Measurements from ENCODE around the gene SPAG7.

SPAG7 gene

DNA sequence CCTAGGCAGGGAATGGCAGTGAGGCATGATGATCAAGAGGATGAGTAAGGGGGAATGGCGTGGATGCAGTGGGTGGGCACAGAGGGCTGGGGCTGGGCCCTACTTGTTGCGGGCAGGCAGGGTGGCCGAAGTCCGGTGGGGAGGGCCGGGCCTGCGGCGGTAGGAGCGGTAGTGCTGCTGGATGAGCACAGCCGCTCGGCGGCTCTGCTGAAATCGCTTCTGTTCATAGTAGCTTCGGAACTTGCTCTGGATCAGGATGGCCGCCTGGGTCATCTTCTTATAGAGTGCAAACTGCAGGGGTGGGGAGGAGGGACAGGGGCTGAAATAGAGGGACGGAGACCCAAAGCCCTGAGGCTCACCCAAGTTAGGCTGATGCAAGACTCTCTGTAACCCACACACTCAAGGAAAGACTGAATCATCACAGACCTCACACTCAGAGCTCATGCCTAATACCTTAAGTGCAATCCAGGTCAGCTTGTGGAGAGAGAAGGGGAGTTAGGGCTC, 1.5 kb upstream of the SPAG7 start:
- H3K4me1 Mint-ChIP-seq: peaks cover 17 to 25% of the 10 kb centered on the region in 2 donors
- H3K9me3 Mint-ChIP-seq: no peaks in the 10 kb centered on the region
- H3K27me3 Mint-ChIP-seq: no peaks in the 10 kb centered on the region
- DNase-seq (no peak), ATAC-seq (replicated peaks) (no peak)
- H3K27ac Mint-ChIP-seq: no peak overlapping the region
- no peak overlapping the region for H3K4me3 Mint-ChIP-seq
- H3K36me3 Mint-ChIP-seq: peaks cover 46 to 48% of the 10 kb centered on the region in 2 donors

DNA sequence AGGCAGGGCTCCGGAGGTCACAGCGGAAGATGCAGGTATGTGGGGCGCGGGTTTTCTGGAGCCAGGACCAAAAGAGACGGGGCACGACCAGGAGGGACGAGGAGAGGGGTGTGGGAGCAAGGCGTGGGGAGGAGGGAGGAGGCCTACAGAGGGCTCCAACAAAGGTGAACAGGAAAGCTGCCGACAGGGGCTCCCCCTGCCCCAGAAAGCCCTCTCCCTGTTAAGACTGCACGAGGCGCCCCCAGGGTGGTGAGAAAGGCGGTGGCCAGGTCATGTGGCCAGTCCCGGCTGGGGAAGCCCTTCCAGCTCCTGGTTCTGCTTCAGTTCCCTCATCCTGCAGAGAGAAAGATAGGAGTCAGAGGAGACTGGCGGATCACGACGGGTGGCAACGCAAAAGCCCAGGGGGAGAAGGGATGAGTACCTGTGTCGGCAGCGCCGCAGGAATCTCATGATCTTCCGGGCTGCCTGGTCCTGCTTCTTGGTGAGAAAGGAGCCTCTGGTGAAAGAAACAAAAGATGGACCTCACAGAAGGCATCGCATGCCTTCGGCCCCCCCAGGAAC, 949 bp upstream of the SPAG7 start:
- Mint-ChIP-seq H3K4me3 (no peak overlapping the region), H3K9me3 (no peaks in the 10 kb centered on the region), H3K36me3 (peaks cover 42% of the 10 kb centered on the region in 2 donors), H3K27me3 (no peaks in the 10 kb centered on the region), H3K27ac (no peak overlapping the region), H3K4me1 (peaks cover 17 to 23% of the 10 kb centered on the region in 2 donors)
- DNase-seq: no peak
- ATAC-seq (replicated peaks): no peak

DNA sequence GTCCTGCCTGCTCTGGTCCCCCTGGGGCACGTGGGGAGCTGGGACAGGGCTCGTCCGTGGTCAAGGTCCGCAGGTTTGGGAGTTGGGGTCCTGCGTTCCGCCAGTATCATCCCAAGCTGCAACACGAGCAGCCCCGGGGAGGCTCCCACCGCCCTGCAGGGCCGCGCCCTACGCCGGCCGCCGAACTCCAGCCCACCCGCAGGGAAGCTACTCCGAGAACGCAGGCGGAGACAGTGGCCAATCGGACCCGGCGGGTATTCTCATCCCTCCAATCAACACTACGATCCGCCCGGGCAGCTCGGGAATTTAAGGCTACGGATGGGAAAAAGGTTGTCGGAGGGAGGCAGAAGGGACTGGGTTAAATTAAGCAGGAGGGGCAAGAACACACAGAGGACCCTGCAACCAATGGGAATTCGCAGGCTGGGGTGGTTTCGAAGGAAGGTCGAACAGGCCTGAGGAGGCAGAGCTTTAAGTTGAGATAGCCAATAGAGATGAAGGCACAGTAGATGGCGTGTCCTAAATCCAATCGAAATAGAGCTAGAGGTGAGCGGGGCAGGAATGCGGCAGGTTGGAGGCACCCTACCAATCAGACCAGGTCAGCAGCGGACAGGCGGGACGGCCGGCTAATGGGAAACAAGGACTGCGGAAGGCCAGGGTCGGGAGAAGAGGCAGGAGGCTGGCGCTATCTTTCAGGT, 626 bp downstream of the SPAG7 start:
- DNase-seq: peak; percentile 98
- ATAC-seq (replicated peaks): peak; percentile 83 to 86
- no peak overlapping the region for H3K27ac Mint-ChIP-seq
- no peak overlapping the region for H3K4me3 Mint-ChIP-seq
- H3K36me3 Mint-ChIP-seq: peaks cover 29 to 32% of the 10 kb centered on the region in 2 donors
- no peaks in the 10 kb centered on the region for H3K27me3 Mint-ChIP-seq
- no peaks in the 10 kb centered on the region for H3K9me3 Mint-ChIP-seq
- H3K4me1 Mint-ChIP-seq: peaks cover 17 to 23% of the 10 kb centered on the region in 2 donors

DNA sequence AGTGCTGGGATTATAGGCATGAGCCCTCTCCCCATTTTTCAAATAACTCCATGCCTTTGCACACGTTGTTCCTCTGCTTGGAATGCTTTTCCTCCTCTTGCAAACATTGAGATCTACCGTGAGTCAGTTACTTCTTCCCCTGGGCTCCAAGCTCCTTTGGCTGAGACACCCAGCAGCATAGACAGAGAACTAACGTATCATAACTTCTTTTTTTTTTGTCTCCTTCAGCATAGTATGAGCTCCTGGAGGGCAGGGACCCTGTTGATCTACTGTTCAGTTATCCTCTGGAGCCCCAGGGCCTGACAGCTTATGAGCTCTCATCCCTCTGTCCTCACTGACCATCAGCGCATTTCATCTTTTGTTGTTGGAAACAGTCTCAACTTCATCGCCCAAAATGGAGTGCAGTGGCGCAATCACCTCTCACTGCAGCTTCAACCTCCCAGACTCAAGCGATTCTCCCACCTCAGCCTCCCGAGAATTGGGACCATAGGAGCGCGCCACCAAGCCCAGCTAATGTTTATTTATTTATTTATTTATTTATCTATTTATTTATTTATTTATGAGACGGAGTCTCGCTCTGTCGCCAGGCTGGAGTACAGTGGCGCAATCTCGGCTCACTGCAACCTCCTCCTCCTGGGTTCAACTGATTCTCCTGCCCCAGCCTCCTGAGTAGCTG, 2.2 kb downstream of the SPAG7 start:
- Mint-ChIP-seq H3K4me1 (peaks cover 17% of the 10 kb centered on the region in 2 donors), H3K36me3 (peaks cover 26% of the 10 kb centered on the region in 2 donors), H3K4me3 (peak overlapping the region in 1 of 2 donors; percentile 11), H3K27ac (peak overlapping the region; percentile 84), H3K9me3 (no peaks in the 10 kb centered on the region), H3K27me3 (no peaks in the 10 kb centered on the region)
- ATAC-seq (replicated peaks): no peak
- DNase-seq: no peak

DNA sequence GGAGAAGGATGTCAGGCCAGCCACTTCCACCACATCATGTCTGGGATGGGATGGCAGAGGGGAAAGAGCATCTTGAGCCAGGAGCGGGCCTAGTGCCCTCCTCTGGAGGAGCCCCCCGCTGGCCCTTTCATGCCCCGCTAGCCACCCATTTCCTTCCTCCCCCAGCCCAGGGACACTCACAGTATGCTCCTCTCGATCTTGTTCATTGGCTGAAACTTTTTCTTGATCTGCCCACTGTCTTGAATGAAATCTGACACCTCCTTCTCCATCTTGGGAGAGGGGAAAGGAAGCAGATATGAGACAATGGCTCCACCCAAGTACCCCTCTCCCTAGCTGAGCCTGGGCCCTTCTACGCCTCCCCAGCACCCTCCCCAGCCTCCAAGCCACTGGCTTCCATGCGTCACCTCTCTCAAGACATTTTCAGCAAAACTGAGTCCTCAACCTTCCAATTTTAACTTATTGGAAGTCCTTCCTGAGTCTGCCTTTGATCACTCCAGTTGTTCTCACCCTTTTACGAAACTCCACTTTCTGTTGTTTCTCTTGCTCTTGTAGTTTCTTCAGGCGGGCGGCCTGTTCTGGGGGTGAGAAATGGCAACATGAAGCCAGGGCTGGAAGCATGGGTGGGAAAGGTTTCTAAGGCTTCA, 7.2 kb downstream of the SPAG7 start:
- peak overlapping the region; percentile 77 for H3K27ac Mint-ChIP-seq
- peaks cover 11 to 22% of the 10 kb centered on the region in 2 donors for H3K4me1 Mint-ChIP-seq
- no peaks in the 10 kb centered on the region for H3K9me3 Mint-ChIP-seq
- no peak overlapping the region for H3K4me3 Mint-ChIP-seq
- peaks cover 40 to 55% of the 10 kb centered on the region in 2 donors for H3K36me3 Mint-ChIP-seq
- no peak for ATAC-seq (replicated peaks)
- no peak for DNase-seq
- H3K27me3 Mint-ChIP-seq: no peaks in the 10 kb centered on the region

DNA sequence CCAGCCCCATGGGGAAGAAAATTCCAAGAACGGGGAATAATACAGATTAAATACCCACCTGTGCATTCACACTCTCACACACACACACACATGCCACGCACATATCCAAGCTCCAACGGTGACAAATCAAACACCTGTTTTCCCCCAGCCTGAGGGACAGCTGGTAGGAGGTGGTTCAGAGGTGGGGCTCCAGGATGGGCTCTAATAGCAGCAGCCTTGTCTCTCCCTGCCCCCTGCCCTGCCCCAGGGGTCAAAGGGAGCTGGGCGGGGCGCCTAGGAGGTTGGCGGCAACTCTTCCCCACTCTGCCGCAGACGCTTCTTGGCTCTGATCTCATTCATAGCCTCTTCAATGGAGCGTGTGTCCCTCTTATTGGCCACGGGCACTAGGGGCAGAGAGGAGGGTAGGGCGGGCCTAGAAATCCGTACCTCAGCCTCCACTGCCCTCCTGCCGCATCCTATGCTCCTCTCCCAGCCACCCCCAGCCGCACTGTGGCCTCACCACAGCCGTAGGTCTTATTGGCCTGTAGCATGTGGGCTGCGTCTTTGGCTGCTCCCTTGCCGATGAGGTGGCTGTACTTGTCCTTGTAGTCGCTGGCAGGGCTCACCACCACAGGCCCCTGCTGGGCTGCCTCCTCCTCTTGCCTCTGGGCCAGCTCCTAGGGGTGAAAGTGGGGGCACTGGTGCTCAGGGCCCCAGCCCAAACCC, 8.2 kb downstream of the SPAG7 start:
- Mint-ChIP-seq H3K36me3 (peaks cover 37 to 46% of the 10 kb centered on the region in 2 donors), H3K27ac (no peak overlapping the region), H3K27me3 (no peaks in the 10 kb centered on the region), H3K4me1 (peaks cover 6 to 18% of the 10 kb centered on the region in 2 donors), H3K4me3 (no peak overlapping the region), H3K9me3 (no peaks in the 10 kb centered on the region)
- ATAC-seq (replicated peaks) (no peak), DNase-seq (no peak)

DNA sequence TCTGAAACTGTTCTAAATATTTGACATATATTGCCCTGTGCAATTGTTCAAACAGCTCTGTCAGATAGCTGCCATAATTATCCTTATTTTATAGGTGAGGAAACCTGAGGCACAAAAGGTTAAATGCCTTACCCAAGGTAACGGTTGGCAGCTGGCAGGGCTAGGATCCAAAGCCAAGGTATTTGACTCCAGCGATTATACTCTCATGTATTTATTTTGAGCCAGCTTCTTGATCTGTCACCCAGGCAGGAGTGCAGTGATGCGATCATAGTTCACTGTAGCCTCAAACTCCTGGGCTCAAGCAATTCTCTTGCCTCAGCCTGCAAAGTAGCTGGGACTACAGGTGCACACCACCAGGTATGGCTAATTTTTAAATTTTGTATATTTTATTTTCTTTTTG, 9.5 kb downstream of the SPAG7 start:
- Mint-ChIP-seq H3K4me1 (peaks cover 5 to 18% of the 10 kb centered on the region in 2 donors), H3K27me3 (no peaks in the 10 kb centered on the region), H3K9me3 (no peaks in the 10 kb centered on the region), H3K36me3 (peaks cover 37 to 51% of the 10 kb centered on the region in 2 donors), H3K4me3 (no peak overlapping the region), H3K27ac (no peak overlapping the region)
- peak in 1 of 2 donors; percentile 31 for ATAC-seq (replicated peaks)
- DNase-seq: no peak

DNA sequence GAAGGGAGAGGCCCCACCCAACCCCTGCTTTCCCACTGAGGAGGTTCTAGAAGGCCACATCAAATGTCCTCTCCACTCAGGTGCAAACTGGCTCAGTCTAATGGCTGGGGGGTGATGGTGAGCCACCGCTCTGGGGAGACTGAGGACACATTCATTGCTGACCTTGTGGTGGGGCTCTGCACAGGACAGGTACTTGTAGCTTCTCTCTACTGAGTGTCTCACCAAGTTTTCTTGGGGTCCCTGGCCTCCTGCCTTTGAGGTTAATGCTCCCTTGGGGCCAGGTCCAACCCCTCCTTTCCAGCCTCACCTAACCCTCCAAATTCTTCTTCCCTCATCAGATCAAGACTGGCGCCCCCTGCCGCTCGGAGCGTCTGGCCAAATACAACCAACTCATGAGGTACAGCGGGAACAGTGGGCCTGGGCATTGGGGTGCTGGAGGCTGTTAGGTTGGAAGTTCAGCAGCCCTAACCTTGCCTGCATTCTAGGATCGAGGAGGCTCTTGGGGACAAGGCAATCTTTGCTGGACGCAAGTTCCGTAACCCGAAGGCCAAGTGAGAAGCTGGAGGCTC, 11.0 kb downstream of the SPAG7 start:
- no peak overlapping the region for H3K4me3 Mint-ChIP-seq
- H3K36me3 Mint-ChIP-seq: peaks cover 39 to 52% of the 10 kb centered on the region in 2 donors
- ATAC-seq (replicated peaks) (no peak), DNase-seq (no peak)
- peaks cover 8 to 23% of the 10 kb centered on the region in 2 donors for H3K4me1 Mint-ChIP-seq
- H3K27ac Mint-ChIP-seq: no peak overlapping the region
- no peaks in the 10 kb centered on the region for H3K9me3 Mint-ChIP-seq
- no peaks in the 10 kb centered on the region for H3K27me3 Mint-ChIP-seq

DNA sequence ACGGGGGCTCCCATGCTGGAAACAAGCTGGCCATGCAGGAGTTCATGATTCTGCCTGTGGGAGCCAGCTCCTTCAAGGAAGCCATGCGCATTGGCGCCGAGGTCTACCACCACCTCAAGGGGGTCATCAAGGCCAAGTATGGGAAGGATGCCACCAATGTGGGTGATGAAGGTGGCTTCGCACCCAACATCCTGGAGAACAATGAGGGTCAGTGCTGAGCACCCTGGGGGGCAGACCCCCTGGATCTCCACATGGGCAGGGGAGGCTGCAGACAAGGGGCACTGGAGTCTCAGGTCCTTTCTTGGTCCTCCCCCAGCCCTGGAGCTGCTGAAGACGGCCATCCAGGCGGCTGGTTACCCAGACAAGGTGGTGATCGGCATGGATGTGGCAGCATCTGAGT, 12.5 kb downstream of the SPAG7 start:
- ATAC-seq (replicated peaks) (no peak), DNase-seq (no peak)
- Mint-ChIP-seq H3K27me3 (no peaks in the 10 kb centered on the region), H3K4me1 (peaks cover 22 to 38% of the 10 kb centered on the region in 2 donors), H3K36me3 (peaks cover 32 to 52% of the 10 kb centered on the region in 2 donors), H3K27ac (no peak overlapping the region), H3K4me3 (no peak overlapping the region), H3K9me3 (no peaks in the 10 kb centered on the region)

DNA sequence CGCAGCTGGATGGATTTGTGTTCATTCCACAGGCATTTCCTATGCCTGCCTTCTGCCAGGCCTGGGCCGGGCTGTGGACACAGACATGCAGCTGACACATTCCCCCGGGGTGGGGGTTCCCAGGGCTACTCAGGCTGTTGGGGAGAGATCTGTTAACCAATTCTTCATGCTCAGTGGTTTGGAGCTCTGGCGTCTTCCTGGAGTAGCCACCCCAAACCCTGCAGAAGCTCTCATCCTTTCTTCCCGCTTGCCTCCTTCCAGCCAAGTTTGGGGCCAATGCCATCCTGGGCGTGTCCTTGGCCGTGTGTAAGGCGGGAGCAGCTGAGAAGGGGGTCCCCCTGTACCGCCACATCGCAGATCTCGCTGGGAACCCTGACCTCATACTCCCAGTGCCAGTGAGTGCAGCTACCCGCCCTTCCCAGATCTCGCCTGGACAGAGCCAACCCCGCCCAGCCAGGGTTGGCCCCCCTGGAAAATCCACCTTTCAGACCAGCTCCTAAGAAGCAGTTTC, 14.1 kb downstream of the SPAG7 start:
- H3K27me3 Mint-ChIP-seq: no peaks in the 10 kb centered on the region
- H3K9me3 Mint-ChIP-seq: no peaks in the 10 kb centered on the region
- no peak overlapping the region for H3K27ac Mint-ChIP-seq
- no peak for DNase-seq
- peaks cover 20 to 40% of the 10 kb centered on the region in 2 donors for H3K36me3 Mint-ChIP-seq
- peaks cover 22 to 39% of the 10 kb centered on the region in 2 donors for H3K4me1 Mint-ChIP-seq
- no peak for ATAC-seq (replicated peaks)
- no peak overlapping the region for H3K4me3 Mint-ChIP-seq

DNA sequence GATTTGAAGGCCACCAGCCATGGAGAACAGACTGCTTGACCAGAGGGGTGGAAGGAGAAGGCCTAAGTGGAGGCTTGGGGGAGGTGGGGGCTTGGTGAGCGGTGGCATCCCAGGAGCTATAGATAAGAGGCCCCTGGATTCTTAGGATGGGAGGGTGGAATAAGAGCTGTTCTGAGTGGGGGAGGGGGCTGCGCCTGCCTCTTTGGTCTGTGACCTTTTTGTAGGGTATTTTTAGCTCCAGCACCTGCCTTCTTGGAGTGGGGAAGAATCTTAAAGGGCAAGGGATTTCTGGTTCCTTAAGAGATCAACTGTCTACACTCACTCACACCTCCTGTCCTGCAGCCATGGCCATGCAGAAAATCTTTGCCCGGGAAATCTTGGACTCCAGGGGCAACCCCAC, 16.1 kb downstream of the SPAG7 start:
- Mint-ChIP-seq H3K4me3 (peak overlapping the region; percentile 86 to 91), H3K36me3 (peaks cover 21 to 42% of the 10 kb centered on the region in 2 donors), H3K27ac (peak overlapping the region; percentile 97), H3K4me1 (peaks cover 18 to 32% of the 10 kb centered on the region in 2 donors), H3K9me3 (no peaks in the 10 kb centered on the region), H3K27me3 (no peaks in the 10 kb centered on the region)
- ATAC-seq (replicated peaks) (no peak), DNase-seq (no peak)

DNA sequence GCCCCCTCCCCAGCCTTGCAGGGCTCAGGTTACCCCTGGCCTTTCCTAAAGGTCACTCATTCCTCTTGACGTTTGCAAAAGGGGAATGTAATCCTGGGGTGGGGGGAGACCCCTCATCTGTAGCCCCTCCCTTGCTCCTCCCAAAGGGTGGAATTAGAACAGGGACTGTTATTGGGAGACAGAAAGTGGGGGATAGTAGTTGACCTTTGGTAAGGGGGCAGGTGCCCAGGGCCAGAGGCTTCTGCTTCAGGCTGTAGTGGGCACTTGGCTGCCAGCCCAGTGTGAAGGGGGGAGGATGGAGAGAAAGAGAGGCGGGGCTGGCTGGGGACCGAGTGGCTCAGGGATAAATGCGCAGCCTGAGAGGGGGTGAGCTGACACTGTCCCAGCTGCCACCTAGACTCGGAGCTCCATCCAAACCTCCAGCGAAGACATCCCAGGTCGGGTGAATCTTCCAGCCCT, 16.8 kb downstream of the SPAG7 start, which contains the start of gene ENO3:
ENO3 (plus strand) TSS at position 374 of the 459 bp plus-strand sequence. CDS start 711 bp downstream, outside the sequence.
- no peaks in the 10 kb centered on the region for H3K9me3 Mint-ChIP-seq
- H3K4me1 Mint-ChIP-seq: peaks cover 22 to 33% of the 10 kb centered on the region in 2 donors
- ATAC-seq (replicated peaks) (no peak), DNase-seq (no peak)
- peak within 1 kb of the TSS; percentile 86 to 91 for H3K4me3 Mint-ChIP-seq
- H3K27me3 Mint-ChIP-seq: no peaks in the 10 kb centered on the region
- peak within 1 kb of the TSS; percentile 97 for H3K27ac Mint-ChIP-seq
- H3K36me3 Mint-ChIP-seq: peaks cover 20 to 41% of the 10 kb centered on the region in 2 donors

DNA sequence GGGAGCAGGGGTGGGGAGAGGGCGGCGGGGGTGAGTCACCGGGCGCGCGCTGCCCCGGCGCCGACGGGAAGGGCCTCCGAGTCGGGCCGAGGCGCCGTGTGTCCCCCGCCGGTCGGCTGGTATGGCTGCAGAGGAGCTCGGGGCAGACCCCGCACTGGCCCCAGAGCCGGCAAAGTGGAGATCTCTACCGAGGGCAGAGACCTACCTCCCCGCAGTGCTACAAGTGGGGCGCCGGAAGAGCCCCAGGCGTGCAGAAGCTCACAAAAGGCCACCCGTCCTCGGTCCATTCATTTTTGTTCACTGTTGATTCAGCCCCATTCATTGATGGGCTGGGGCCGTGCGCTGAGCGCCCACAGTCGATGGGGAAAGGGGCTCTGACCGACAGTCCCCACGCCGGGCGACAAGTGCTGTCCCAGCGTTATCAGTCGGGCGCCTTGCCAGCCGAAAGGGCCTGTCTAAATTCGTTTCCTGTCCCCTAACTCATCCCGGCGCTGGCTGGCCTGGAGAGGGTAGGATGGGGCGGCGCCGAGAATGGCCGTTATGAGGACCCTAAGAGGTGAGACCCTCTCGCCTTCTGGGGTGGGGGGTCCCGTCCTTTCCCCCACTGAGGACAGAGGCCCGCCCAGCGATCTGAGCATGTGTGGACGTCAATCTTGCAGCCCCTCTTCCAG, 17.4 kb downstream of the SPAG7 start:
- H3K4me1 Mint-ChIP-seq: peaks cover 27 to 39% of the 10 kb centered on the region in 2 donors
- H3K27me3 Mint-ChIP-seq: no peaks in the 10 kb centered on the region
- ATAC-seq (replicated peaks) (peak; percentile 6 to 20), DNase-seq (no peak)
- H3K36me3 Mint-ChIP-seq: peaks cover 25 to 43% of the 10 kb centered on the region in 2 donors
- H3K27ac Mint-ChIP-seq: peak overlapping the region; percentile 97
- H3K9me3 Mint-ChIP-seq: no peaks in the 10 kb centered on the region
- H3K4me3 Mint-ChIP-seq: peak overlapping the region; percentile 86 to 91
